PC-3 (cell line): ENCODE data around the gene RNF41. TPM values are rescaled to one million over a fixed set of nuclear protein-coding genes. Genes with fewer than 3 reads are reported as not detected.

Source experiments
- ATAC-seq: fragments of 200-7000 bp; cut with Tn5 transposase; 2 replicates; pipeline ENCODE4 v1.9.1; 2020; ENCODE audit warnings: mild to moderate bottlenecking, moderate library complexity
- BruUV-seq: library from RNA; stranded (reverse); fragments of 400-500 nt; replicated peaks from 2 replicates; lab custom pipeline; 2021; lab: Mats Ljungman, UMichigan
- CTCF ChIA-PET: fragments of 300-600 bp; sonication (Branson Sonifier 250); formaldehyde crosslinking; loops from one replicate; lab custom pipeline; 2022; ENCODE audit warnings: antibody characterized with exemption; lab: Charles Lee
- POLR2A ChIA-PET: fragments of 300-600 bp; sonication (Branson Sonifier 250); formaldehyde crosslinking; loops from one replicate; lab custom pipeline; 2022; ENCODE audit warnings: antibody characterized with exemption; ENCODE audit not compliant: unreplicated experiment; lab: Charles Lee
- DNase-seq: peaks from one replicate; pipeline ENCODE4 v3.0.0-alpha.2; 2015
- H2AFZ ChIP-seq: fragments of 300-600 bp; sonication (generic); 2 replicates; pipeline ENCODE4 v1.6.0; 2016; ENCODE audit warnings: antibody characterized with exemption, low read length
- H3F3A ChIP-seq: fragments of 300-600 bp; sonication (generic); one replicate; pipeline ENCODE4 v1.6.0; 2017; ENCODE audit warnings: antibody characterized with exemption, low read length, control low read depth, mild to moderate bottlenecking; ENCODE audit not compliant: unreplicated experiment
- H3K27ac ChIP-seq: fragments of 300-600 bp; sonication (generic); 2 replicates; pipeline ENCODE4 v1.5.1; 2016; ENCODE audit warnings: mild to moderate bottlenecking, low read length
- H3K27me3 ChIP-seq: fragments of 300-600 bp; sonication (generic); 2 replicates; pipeline ENCODE4 v1.6.1; 2016; ENCODE audit warnings: low read length, mixed read lengths
- H3K36me3 ChIP-seq: fragments of 300-600 bp; sonication (generic); 2 replicates; pipeline ENCODE4 v1.6.1; 2016; ENCODE audit warnings: low read depth, mixed run types, low read length, mixed read lengths
- H3K4me1 ChIP-seq: fragments of 300-600 bp; sonication (generic); 2 replicates; pipeline ENCODE4 v1.5.1; 2016; ENCODE audit warnings: low read length; ENCODE audit not compliant: insufficient read depth
- H3K4me2 ChIP-seq: fragments of 300-600 bp; sonication (generic); 2 replicates; pipeline ENCODE4 v1.6.0; 2016; ENCODE audit warnings: low read length
- H3K4me3 ChIP-seq: fragments of 300-600 bp; sonication (generic); 2 replicates; pipeline ENCODE4 v1.5.1; 2016; ENCODE audit warnings: mild to moderate bottlenecking, low read length, mixed read lengths
- H3K79me2 ChIP-seq: fragments of 300-600 bp; sonication (generic); 2 replicates; pipeline ENCODE4 v1.6.1; 2017; ENCODE audit warnings: low read length, mixed read lengths
- H3K9ac ChIP-seq: fragments of 300-600 bp; sonication (generic); 2 replicates; pipeline ENCODE4 v1.6.0; 2016; ENCODE audit warnings: mild to moderate bottlenecking, low read length
- H3K9me2 ChIP-seq: fragments of 300-600 bp; sonication (generic); replicated peaks from 2 replicates; pipeline ENCODE4 v1.6.1; 2016; ENCODE audit warnings: mixed run types, low read length, mixed read lengths
- H3K9me3 ChIP-seq: fragments of 300-600 bp; sonication (generic); 2 replicates; pipeline ENCODE4 v1.6.1; 2016; ENCODE audit warnings: low read length, mixed read lengths
- H4K20me1 ChIP-seq: fragments of 300-600 bp; sonication (generic); 2 replicates; pipeline ENCODE4 v1.6.1; 2016; ENCODE audit warnings: low read length, mixed read lengths
- CTCF ChIP-seq: fragments of 300-600 bp; sonication (generic); conservative IDR thresholded peaks from 2 replicates; pipeline ENCODE4 v1.5.1; 2017; ENCODE audit warnings: antibody characterized with exemption, low read depth, mild to moderate bottlenecking, low read length
- EZH2 ChIP-seq: fragments of 300-600 bp; sonication (generic); IDR thresholded peaks from one replicate; pipeline ENCODE4 v1.6.1; 2017; ENCODE audit warnings: antibody characterized with exemption, mild to moderate bottlenecking, low read length; ENCODE audit not compliant: unreplicated experiment
- EZH2phosphoT487 ChIP-seq: fragments of 300-600 bp; sonication (generic); IDR thresholded peaks from 2 replicates; pipeline ENCODE4 v1.6.1; 2018; ENCODE audit warnings: mild to moderate bottlenecking, antibody characterized with exemption, low read length, borderline replicate concordance
- intact Hi-C: fragments of 100-400 bp; cut with micrococcal nuclease; formaldehyde crosslinking; loops from 2 replicates; pipeline ENCODE4 v1.9.0; 2023
- total RNA-seq: library from RNA; depleted of rRNA; stranded (reverse); fragments of >200 nt; gene quantifications from 2 replicates; pipeline ENCODE4 v1.2.3, GENCODE V29; 2014

The RNF41 gene
- total RNA-seq, 1 experiment from 2014 or later, result 52.1 TPM

- no peaks in the 10 kb centered on the region for H3F3A ChIP-seq
- peak overlapping the region; percentile 94 for H3K4me2 ChIP-seq
- H3K9me2 ChIP-seq, result no peaks in the 10 kb centered on the region
- ATAC-seq, result no peak
- no peaks in the 10 kb centered on the region for H3K27me3 ChIP-seq
- H3K27ac ChIP-seq, result peak overlapping the region; percentile 81
- no TSS peak for BruUV-seq
- intact Hi-C loops, result loop anchor here (5.0 kb wide), 1 partner anchor 47 kb away; the partner anchor contains the start of gene COQ10A
- H3K4me1 ChIP-seq, result peaks cover 22% of the 10 kb centered on the region
- TF ChIP-seq EZH2 (no peak), EZH2phosphoT487 (no peak), CTCF (no peak)
- H4K20me1 ChIP-seq, result no peaks in the 10 kb centered on the region
- peaks cover 34% of the 10 kb centered on the region for H3K79me2 ChIP-seq
- H2AFZ ChIP-seq, result peak overlapping the region; percentile 89
- H3K9ac ChIP-seq, result peak overlapping the region; percentile 82
- ChIA-PET CTCF (interaction anchor here (0.6 kb wide), 2 partner anchors 14 to 118 kb away, joined by 3 read pairs; partner anchors contain the start of gene IL23A), POLR2A (interaction anchor here (0.7 kb wide), 1 partner anchor 31 kb away, joined by 18 read pairs; no protein-coding TSS in a partner anchor)
- DNase-seq, result peak; percentile 33
- peak overlapping the region; percentile 90 for H3K4me3 ChIP-seq
- H3K36me3 ChIP-seq, result no peaks in the 10 kb centered on the region
- no peaks in the 10 kb centered on the region for H3K9me3 ChIP-seq
These were observed 1.0 kb downstream of the RNF41 start for GRCh38 chr12:56220611-56221231.

GRCh38 chr12:56219840-56220239 lies 1.9 kb downstream of the RNF41 start:
- Histone ChIP-seq H2AFZ (no peak overlapping the region), H3K9ac (no peak overlapping the region), H3K36me3 (no peaks in the 10 kb centered on the region; the same call in 1 of the 2 replicates), H3K4me2 (peak overlapping the region; percentile 94; the same call in 1 of the 2 replicates), H3K9me2 (no peaks in the 10 kb centered on the region), H3F3A (no peaks in the 10 kb centered on the region), H3K27me3 (no peaks in the 10 kb centered on the region), H4K20me1 (no peaks in the 10 kb centered on the region), H3K4me1 (peaks cover 14% of the 10 kb centered on the region), H3K79me2 (peaks cover 25% of the 10 kb centered on the region), H3K27ac (no peak overlapping the region), H3K9me3 (no peaks in the 10 kb centered on the region), H3K4me3 (0 out of 2 replicates have a peak overlapping the region, but pooled peaks have one; percentile 90)
- TF ChIP-seq CTCF (no peak), EZH2phosphoT487 (no peak), EZH2 (no peak)
- DNase-seq (no peak), ATAC-seq (no peak)
- intact Hi-C loops, result loop anchor here (5.0 kb wide), 1 partner anchor 47 kb away; the partner anchor contains the start of gene COQ10A
- ChIA-PET POLR2A (interaction anchor here (0.7 kb wide), 1 partner anchor 30 kb away, joined by 18 read pairs; no protein-coding TSS in a partner anchor), CTCF (no interaction called here)
- BruUV-seq, result no TSS peak

GRCh38 chr12:56216461-56216860 lies 5.3 kb downstream of the RNF41 start:
- Histone ChIP-seq H2AFZ (no peak overlapping the region), H3F3A (no peaks in the 10 kb centered on the region), H3K4me3 (no peak overlapping the region), H3K9ac (no peak overlapping the region), H3K27me3 (no peaks in the 10 kb centered on the region), H4K20me1 (no peaks in the 10 kb centered on the region), H3K9me2 (no peaks in the 10 kb centered on the region), H3K36me3 (peaks cover 19% of the 10 kb centered on the region), H3K9me3 (no peaks in the 10 kb centered on the region), H3K4me1 (0 out of 2 replicates have a peak, but pooled peaks cover 3% of the 10 kb centered on the region), H3K4me2 (no peak overlapping the region), H3K79me2 (peaks cover 19% of the 10 kb centered on the region), H3K27ac (no peak overlapping the region)
- TF ChIP-seq CTCF (no peak), EZH2 (no peak), EZH2phosphoT487 (no peak)
- POLR2A ChIA-PET, result interaction anchor here (0.5 kb wide), 1 partner anchor 405 kb away, joined by 5 read pairs; no protein-coding TSS in a partner anchor
- CTCF ChIA-PET, result no interaction called here
- BruUV-seq, result no TSS peak
- no peak for ATAC-seq
- intact Hi-C loops, result no loop called here
- no peak for DNase-seq
